Natural killer cell treated with Interleukin-12 subunit alpha and Interleukin-12 subunit beta and Interleukin-15 and Interleukin-18, amount 100 ng/mL, for 72 hours (primary cell): Measurements from ENCODE around the gene TEDDM1. TPM values are rescaled to one million over a fixed set of nuclear protein-coding genes. Genes with fewer than 3 reads are reported as not detected.
"Not testable (repeated sequence)": the region's sequence is repeated elsewhere in the genome, so short reads cannot be mapped to it uniquely, and the experiment has no call there.

Source experiments
- ATAC-seq, 2 donors: fragments of 150-1000 bp; cut with Tn5 transposase in 1 of 2; sonication (Bioruptor Pico), chemical (Tn5 transposase) in 1 of 2; 2 replicates each; pipeline ENCODE4 v1.10.0; 2021
- DNase-seq: peaks from one replicate; pipeline ENCODE4 v3.0.0; 2022; ENCODE audit warnings: low spot score
- H3K27ac Mint-ChIP-seq, 2 donors: 1 replicate in 1 of 2; 2 replicates in 1 of 2; pipeline ENCODE4 v1.8.0; 2022; ENCODE audit warnings: mixed read lengths in 2 of 2, mild to moderate bottlenecking in 1 of 2, moderate library complexity in 1 of 2
- H3K27me3 Mint-ChIP-seq, 2 donors: 1 replicate in 1 of 2; 2 replicates in 1 of 2; pipeline ENCODE4 v1.8.0; 2022; ENCODE audit warnings: mixed read lengths in 2 of 2
- H3K36me3 Mint-ChIP-seq: one replicate; pipeline ENCODE4 v1.8.0; 2022; ENCODE audit warnings: mixed read lengths
- H3K4me1 Mint-ChIP-seq, 2 donors: 1 replicate in 1 of 2; 2 replicates in 1 of 2; pipeline ENCODE4 v1.8.0; 2022; ENCODE audit warnings: low read depth in 2 of 2, mixed read lengths in 2 of 2, mild to moderate bottlenecking in 1 of 2
- H3K4me3 Mint-ChIP-seq: one replicate; pipeline ENCODE4 v1.8.0; 2022; ENCODE audit warnings: mixed read lengths
- H3K9me3 Mint-ChIP-seq: 2 replicates; pipeline ENCODE4 v1.8.0; 2022; ENCODE audit warnings: mixed read lengths
- total RNA-seq, 2 donors: library from RNA; stranded (reverse); gene quantifications; one replicate each; pipeline ENCODE4 v1.2.3, GENCODE V29; 2022

Gene TEDDM1
- total RNA-seq: not detected

GRCh38 chr1:182400567-182400966 is at the start of gene TEDDM1:
TEDDM1 (minus strand) TSS chr1:182400667; CDS start chr1:182400485, 182 bp downstream.
- ATAC-seq: no peak
- Mint-ChIP-seq H3K27me3 (peaks cover 9 to 13% of the 10 kb centered on the region in 2 donors), H3K36me3 (no peaks in the 10 kb centered on the region), H3K4me3 (no peak within 1 kb of the TSS), H3K4me1 (peaks cover 4 to 5% of the 10 kb centered on the region in 2 donors), H3K9me3 (peaks cover 3% of the 10 kb centered on the region), H3K27ac (no peak within 1 kb of the TSS)
- DNase-seq: no peak

GRCh38 chr1:182450087-182450486 is 49.6 kb upstream of the TEDDM1 start, which contains the start of gene RGSL1:
RGSL1 (plus strand) TSS chr1:182450146; CDS start chr1:182450166, 20 bp downstream.
- Mint-ChIP-seq H3K27me3 (peaks cover 13 to 27% of the 10 kb centered on the region in 2 donors), H3K4me1 (peaks cover 4 to 6% of the 10 kb centered on the region in 2 donors), H3K4me3 (no peak within 1 kb of the TSS), H3K27ac (no peak within 1 kb of the TSS), H3K36me3 (no peaks in the 10 kb centered on the region), H3K9me3 (no peaks in the 10 kb centered on the region)
- no peak for DNase-seq
- ATAC-seq: no peak

- no peaks in the 10 kb centered on the region for H3K36me3 Mint-ChIP-seq
- H3K9me3 Mint-ChIP-seq: no peaks in the 10 kb centered on the region
- no peak overlapping the region for H3K27ac Mint-ChIP-seq
- no peak for ATAC-seq
- peaks cover 4 to 6% of the 10 kb centered on the region in 2 donors for H3K4me1 Mint-ChIP-seq
- H3K4me3 Mint-ChIP-seq: no peak overlapping the region
- peaks cover 4 to 8% of the 10 kb centered on the region in 2 donors for H3K27me3 Mint-ChIP-seq
- no peak for DNase-seq
Observed at GRCh38 chr1:182447660-182448059, 47.2 kb upstream of the TEDDM1 start.

GRCh38 chr1:182447124-182447523 is 46.7 kb upstream of the TEDDM1 start:
- not testable (repeated sequence) for DNase-seq, H3K36me3 Mint-ChIP-seq, H3K9me3 Mint-ChIP-seq, ATAC-seq, H3K4me1 Mint-ChIP-seq, H3K27ac Mint-ChIP-seq, H3K4me3 Mint-ChIP-seq, H3K27me3 Mint-ChIP-seq

- peaks cover 0 to 2% of the 10 kb centered on the region in 2 donors for H3K27me3 Mint-ChIP-seq
- H3K27ac Mint-ChIP-seq: no peak overlapping the region
- no peak overlapping the region for H3K4me3 Mint-ChIP-seq
- no peak for ATAC-seq
- no peaks in the 10 kb centered on the region for H3K9me3 Mint-ChIP-seq
- DNase-seq: no peak
- H3K4me1 Mint-ChIP-seq: peaks cover 4 to 6% of the 10 kb centered on the region in 2 donors
- no peaks in the 10 kb centered on the region for H3K36me3 Mint-ChIP-seq
Observed at GRCh38 chr1:182446033-182446669, 45.7 kb upstream of the TEDDM1 start.

- DNase-seq: no peak
- H3K27ac Mint-ChIP-seq: no peak overlapping the region
- H3K27me3 Mint-ChIP-seq: peaks cover 0 to 2% of the 10 kb centered on the region in 2 donors
- no peak overlapping the region for H3K4me3 Mint-ChIP-seq
- peaks cover 4 to 6% of the 10 kb centered on the region in 2 donors for H3K4me1 Mint-ChIP-seq
- H3K9me3 Mint-ChIP-seq: no peaks in the 10 kb centered on the region
- ATAC-seq: peak in 1 of 2 donors; percentile 11
- H3K36me3 Mint-ChIP-seq: no peaks in the 10 kb centered on the region
Observed at GRCh38 chr1:182444497-182444896, 44.0 kb upstream of the TEDDM1 start.

- peaks cover 4 to 6% of the 10 kb centered on the region in 2 donors for H3K4me1 Mint-ChIP-seq
- no peak overlapping the region for H3K27ac Mint-ChIP-seq
- ATAC-seq: no peak
- H3K27me3 Mint-ChIP-seq: peaks cover 0 to 9% of the 10 kb centered on the region in 2 donors
- no peaks in the 10 kb centered on the region for H3K9me3 Mint-ChIP-seq
- DNase-seq: no peak
- no peak overlapping the region for H3K4me3 Mint-ChIP-seq
- H3K36me3 Mint-ChIP-seq: no peaks in the 10 kb centered on the region
Observed at GRCh38 chr1:182442333-182442732, 41.9 kb upstream of the TEDDM1 start.

- H3K27me3 Mint-ChIP-seq: peaks cover 0 to 9% of the 10 kb centered on the region in 2 donors
Observed at GRCh38 chr1:182441719-182442118, 41.3 kb upstream of the TEDDM1 start.

GRCh38 chr1:182438326-182438725 is 37.9 kb upstream of the TEDDM1 start:
- H3K4me1 Mint-ChIP-seq: no peaks in the 10 kb centered on the region
- no peaks in the 10 kb centered on the region for H3K36me3 Mint-ChIP-seq
- ATAC-seq: no peak
- no peak overlapping the region for H3K4me3 Mint-ChIP-seq
- H3K27me3 Mint-ChIP-seq: peaks cover 0 to 7% of the 10 kb centered on the region in 2 donors
- H3K27ac Mint-ChIP-seq: no peak overlapping the region
- no peak for DNase-seq
- H3K9me3 Mint-ChIP-seq: no peaks in the 10 kb centered on the region

More at GRCh38 chr1:182441719-182442118, 41.3 kb upstream of the TEDDM1 start:
- H3K9me3 Mint-ChIP-seq: no peaks in the 10 kb centered on the region
- H3K4me1 Mint-ChIP-seq: peaks cover 4 to 6% of the 10 kb centered on the region in 2 donors
- no peak overlapping the region for H3K4me3 Mint-ChIP-seq
- H3K36me3 Mint-ChIP-seq: no peaks in the 10 kb centered on the region
- DNase-seq (no peak), ATAC-seq (peak in 1 of 2 donors; percentile 28)
- H3K27ac Mint-ChIP-seq: no peak overlapping the region

- no peak for ATAC-seq
- H3K4me3 Mint-ChIP-seq: no peak overlapping the region
- H3K9me3 Mint-ChIP-seq: no peaks in the 10 kb centered on the region
- H3K27me3 Mint-ChIP-seq: peaks cover 0 to 7% of the 10 kb centered on the region in 2 donors
- no peak for DNase-seq
- no peak overlapping the region for H3K27ac Mint-ChIP-seq
- peaks cover 11 to 14% of the 10 kb centered on the region in 2 donors for H3K4me1 Mint-ChIP-seq
- no peaks in the 10 kb centered on the region for H3K36me3 Mint-ChIP-seq
Observed at GRCh38 chr1:182433580-182433979, 33.1 kb upstream of the TEDDM1 start.

GRCh38 chr1:182431278-182431677 is 30.8 kb upstream of the TEDDM1 start:
- Mint-ChIP-seq H3K36me3 (no peaks in the 10 kb centered on the region), H3K4me3 (no peak overlapping the region), H3K27me3 (peaks cover 0 to 3% of the 10 kb centered on the region in 2 donors), H3K9me3 (no peaks in the 10 kb centered on the region), H3K4me1 (peaks cover 11 to 29% of the 10 kb centered on the region in 2 donors), H3K27ac (no peak overlapping the region)
- no peak for DNase-seq
- ATAC-seq: no peak

- peak overlapping the region; percentile 61 for H3K4me3 Mint-ChIP-seq
- ATAC-seq (peak; percentile 69 to 70), DNase-seq (no peak)
- H3K36me3 Mint-ChIP-seq: no peaks in the 10 kb centered on the region
- peaks cover 11 to 33% of the 10 kb centered on the region in 2 donors for H3K4me1 Mint-ChIP-seq
- H3K9me3 Mint-ChIP-seq: no peaks in the 10 kb centered on the region
- H3K27me3 Mint-ChIP-seq: peaks cover 0 to 3% of the 10 kb centered on the region in 2 donors
- H3K27ac Mint-ChIP-seq: peak overlapping the region; percentile 34 to 64
Observed at GRCh38 chr1:182430263-182431068, 30.0 kb upstream of the TEDDM1 start.

- no peaks in the 10 kb centered on the region for H3K36me3 Mint-ChIP-seq
- no peaks in the 10 kb centered on the region for H3K9me3 Mint-ChIP-seq
Observed at GRCh38 chr1:182428043-182428442, 27.6 kb upstream of the TEDDM1 start.

More at GRCh38 chr1:182428043-182428442, 27.6 kb upstream of the TEDDM1 start:
- peaks cover 11 to 33% of the 10 kb centered on the region in 2 donors for H3K4me1 Mint-ChIP-seq
- no peak for ATAC-seq
- no peak overlapping the region for H3K4me3 Mint-ChIP-seq
- no peak for DNase-seq
- H3K27me3 Mint-ChIP-seq: peaks cover 0 to 8% of the 10 kb centered on the region in 2 donors
- peak overlapping the region in 1 of 2 donors; percentile 48 for H3K27ac Mint-ChIP-seq
